Activated T-cell treated with anti-CD3 and anti-CD28 coated beads for 48 hours (primary cell): ENCODE data around the gene ASPRV1.

Experiments used
- DNase-seq: peaks from one replicate; pipeline ENCODE4 v3.0.0-alpha.2; 2020; ENCODE audit warnings: low read depth

ASPRV1 gene

DNA sequence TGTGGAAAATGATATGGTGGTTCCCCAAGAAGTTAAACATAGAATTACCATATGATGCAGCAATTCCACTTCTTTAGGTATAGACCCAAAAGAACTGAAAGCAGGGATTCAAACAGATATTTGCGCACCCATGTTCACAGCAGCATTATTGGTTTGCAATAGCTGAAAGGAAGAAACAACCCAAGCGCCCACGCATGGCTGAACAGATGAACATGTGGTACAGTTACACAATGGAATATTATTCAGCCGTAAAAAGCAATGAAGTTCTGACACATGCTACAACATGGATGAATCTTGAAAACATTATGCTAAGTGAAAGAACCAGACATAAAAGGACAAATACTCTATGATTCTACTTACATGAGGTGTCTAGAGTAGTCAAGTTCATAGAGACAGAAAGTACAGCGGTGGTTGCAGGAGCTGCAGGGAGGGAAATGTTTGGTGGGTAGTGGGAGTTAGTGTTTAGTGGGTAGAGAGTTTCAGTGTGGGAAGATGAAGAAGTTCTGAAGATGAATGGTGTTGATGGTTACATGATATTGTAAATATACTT is 26.7 kb upstream of the ASPRV1 start:
- no peak for DNase-seq

DNA sequence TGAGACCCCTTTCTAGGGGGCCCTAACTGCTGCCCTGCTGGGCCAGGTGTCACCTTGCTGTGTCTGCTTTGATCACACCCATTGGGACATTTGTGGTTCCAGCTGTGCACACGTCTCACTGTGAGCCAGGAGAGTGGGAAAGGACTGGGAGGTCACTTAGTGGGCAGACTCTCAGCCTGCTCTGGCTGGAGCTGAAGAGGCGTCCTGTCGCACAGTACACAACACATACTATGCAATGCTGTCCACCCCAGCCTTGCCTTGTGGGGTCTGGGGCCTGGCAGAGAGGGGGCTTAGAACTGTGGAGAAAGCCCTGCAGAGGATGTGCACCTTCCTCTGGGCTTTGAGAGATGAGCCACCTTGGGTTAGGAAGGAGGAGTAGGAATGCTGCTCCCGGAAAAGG is 25.3 kb upstream of the ASPRV1 start:
- DNase-seq, result no peak

DNA sequence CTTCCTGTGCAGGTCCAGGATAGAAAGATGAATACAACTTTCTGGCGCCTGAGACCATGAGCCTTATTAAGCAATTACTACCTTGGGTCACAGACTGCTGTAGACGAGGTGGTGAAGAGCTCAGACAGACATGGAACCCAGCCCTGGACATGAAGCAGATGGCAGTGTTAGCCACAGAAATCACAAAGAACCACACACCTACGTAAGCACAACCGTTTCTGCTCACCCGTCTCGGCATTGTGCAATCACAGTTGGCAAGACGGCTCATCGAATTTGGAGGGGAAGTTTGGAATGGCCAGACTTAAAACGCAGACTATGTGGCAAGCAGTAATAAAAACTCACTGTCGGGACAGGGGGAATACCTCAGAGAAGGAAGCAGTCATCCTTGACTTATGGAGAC is 24.3 kb upstream of the ASPRV1 start:
- DNase-seq, result no peak

DNA sequence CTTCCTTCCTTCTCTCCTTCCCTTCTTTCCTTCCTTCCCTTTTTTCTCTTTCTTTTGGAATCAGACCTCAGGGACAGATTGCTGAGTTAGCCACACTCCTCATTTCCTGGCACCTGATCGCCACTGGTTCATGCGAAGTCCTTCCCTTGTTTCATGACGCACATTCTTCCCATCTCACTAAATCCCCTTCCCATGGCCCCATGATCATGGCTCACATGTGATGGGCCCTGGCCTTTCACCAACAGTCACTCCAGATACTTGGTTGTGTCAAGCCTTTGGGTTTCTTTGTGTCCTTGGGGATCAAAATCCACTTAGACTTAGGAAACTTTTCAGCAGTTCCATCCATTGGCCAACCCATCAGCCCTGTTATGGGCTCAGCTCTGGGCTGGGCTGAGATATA is 23.8 kb upstream of the ASPRV1 start:
- no peak for DNase-seq

DNA sequence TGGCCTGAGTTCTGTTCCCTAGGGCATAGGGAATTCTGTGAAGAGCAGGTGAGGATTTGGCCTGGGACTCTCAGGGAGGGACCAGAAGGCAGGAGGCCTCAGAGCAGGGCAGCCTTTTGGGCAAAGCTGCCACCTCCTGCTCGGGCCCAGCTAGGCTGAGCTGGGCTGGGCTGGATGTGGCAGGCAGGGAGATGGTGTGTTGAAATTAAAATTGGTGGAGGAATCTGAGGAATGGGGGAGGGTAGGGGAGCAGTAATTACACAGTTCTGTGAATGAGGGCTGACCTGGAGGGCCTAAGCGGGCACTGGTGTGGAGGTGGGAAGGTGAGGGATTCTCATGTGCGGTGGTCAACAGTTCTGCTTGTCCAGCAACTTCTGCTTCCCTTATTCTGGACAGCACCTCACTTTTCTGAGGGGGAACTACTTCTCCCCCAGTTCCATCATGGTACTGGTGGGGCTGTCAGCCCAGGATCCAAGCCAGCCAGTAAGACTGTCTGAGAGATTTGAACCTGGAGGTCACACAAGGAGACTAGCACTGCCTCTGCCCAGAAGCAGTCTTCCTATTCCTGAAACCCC is 22.0 kb upstream of the ASPRV1 start:
- no peak for DNase-seq

DNA sequence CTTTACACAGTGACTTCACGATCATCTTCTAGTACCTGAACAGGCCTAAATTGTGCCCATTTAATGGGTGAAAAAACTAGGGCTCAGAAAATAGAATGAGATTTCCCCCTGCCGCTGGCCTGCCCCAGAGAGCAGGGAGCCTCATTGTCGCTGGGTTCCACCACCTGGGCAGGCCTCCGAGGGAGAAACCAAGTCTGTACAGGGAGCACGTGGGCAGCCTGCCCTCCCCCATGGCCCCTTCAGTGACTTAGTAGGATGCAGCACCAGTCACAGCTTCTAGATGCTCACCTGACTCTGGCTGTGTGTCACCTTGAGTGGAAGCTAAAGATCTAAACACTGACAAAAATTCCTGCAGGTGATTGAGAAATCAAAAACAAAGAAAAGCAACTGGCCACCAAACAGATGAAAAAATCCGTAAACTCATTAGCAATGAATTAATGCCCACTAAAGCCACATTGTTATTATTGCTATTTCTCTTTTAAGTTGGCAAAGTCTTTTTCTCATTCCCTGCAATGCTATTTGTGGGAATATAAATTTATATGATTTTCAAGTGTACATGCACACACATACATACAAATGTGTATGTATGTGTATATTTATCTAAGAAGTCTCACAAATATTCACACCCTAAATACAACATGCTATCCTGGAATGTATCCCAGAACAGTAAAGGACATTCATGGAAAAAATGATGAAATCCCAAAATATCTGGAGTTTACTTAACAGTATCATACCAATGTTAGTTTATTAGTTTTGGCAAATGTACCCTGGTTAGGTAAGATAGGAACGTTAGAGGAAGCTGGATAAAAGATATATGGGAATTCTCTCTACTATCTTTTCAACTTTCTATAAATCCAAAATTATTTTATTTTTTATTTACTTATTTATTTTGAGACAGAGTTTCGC is 18.7 kb upstream of the ASPRV1 start:
- DNase-seq, result no peak

DNA sequence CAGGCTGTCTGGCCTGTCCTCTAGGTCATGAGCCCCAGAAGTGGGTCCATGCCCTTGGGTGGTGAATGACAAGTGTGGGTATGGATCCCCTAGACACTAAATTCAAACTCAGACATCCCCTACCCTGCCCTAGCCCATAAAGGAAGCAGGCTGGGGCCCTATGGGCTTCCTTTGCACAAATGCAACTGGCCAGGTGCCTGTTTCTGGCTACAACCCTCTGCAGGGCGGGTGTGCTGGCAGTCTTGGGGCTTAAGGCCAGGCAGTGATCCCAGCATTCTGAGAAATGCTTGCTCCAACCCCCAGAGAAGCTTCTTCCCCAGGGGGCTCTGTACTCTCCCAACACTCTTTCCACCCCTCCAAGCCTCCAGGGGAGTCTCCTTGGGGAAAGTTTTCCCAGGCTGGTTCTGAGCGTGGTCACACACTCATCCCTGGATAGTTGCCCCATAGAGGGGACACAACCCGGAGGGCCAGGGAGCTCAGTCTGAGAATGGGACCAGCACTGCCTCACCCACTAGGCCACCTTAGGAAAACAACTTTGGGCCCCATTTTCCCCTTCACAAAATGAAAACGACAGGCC is 16.6 kb upstream of the ASPRV1 start:
- no peak for DNase-seq

DNA sequence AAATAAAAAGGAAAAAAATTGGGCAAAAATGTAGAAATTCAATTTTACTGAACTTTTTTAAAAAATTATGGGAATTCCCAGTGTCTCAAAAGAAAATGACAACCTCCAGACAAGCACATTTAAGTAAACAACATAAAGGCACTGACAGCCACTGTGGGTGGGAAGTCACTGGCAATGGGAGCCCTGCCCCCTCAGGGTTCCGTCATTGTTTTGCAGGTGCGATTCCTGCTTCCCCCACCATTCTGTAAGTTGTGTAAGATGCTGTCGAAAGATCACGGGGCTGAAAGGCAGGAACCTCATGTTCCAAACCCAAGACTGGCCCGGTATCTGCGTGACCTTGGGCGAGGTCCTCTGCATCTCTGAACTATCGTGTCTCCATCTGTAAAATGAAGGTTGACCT is 15.8 kb upstream of the ASPRV1 start:
- no peak for DNase-seq

DNA sequence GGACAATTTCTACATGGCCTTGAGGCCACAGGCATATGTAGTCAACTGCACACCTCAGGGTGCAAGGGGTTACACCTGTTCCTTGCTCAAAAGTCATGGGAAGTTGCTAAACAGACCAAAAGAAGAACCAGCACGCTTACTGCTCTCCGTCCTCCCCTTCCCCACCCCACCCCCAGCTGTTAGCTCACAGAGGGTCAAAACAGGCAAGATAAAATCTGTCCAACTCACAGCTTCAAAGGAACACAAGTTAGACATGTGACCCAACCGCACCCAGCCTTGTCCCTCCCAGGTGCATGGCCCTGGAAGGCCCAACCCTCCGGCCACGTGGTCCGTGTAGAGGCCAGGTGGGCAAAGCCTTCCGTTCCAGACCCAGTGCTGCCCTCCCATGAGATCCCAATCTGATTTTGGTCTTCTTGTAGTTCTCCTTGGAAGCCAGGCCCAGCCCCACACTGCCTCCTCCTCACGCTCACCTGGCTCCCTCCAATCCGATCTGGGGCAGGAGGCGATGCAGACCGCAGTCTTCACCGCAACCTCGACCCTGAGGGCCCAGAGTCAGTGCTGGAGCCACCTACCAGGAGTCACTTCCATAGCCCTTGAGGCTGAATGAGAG is 14.5 kb upstream of the ASPRV1 start:
- no peak for DNase-seq

DNA sequence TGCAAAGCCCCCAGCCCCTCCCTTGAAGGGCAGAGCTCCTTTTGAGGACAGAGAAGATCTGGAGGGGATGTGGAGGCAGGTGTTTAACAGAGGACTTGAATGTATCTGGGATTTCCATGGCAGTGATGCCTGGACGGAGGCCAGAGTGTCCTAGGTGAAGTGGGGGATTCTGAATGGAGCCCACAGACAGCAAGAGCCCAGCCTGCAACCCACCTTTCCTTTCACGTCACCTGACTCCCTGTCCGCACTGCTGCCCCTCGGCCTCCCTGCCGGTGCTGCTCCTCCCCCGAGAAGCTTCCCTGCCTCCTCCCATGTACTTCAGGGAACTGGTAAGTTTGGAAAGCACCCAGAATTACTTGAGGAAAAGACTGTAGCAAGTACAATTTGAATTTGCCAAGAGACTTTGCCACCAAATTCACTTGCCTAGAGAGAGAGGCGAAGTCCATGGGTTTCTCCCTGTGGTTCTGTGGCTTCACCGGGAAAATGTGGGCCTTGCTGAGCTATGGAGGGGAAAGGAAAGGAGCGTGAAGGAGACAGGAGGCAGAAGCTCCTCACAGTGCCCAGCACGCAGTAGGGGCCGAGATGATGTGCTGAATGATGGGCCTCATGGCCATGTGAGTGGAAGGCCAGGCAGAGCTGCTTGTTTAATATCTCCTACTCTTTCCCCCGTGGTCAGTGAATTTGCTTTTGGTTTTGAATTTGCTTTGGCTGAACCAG is 13.9 kb upstream of the ASPRV1 start:
- no peak for DNase-seq

DNA sequence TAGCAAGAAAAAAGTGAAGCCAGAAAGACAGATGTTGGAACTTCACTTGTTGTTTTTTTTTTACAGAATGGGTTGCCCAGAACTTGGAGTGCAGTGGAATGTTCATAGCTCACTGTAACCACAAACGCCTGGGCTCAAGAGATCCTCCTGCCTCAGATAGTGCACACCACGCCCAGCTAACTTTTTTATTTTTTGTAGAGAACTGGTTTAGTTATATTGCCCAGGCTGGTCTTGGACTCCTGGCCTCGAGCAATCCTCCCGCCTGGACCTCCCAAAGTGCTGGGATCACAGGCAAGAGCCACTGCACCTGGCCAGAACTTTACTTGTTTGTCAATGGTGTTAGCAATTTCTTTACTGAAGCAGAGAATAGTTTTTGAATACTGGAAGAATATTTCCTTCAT is 11.9 kb upstream of the ASPRV1 start:
- DNase-seq, result no peak

DNA sequence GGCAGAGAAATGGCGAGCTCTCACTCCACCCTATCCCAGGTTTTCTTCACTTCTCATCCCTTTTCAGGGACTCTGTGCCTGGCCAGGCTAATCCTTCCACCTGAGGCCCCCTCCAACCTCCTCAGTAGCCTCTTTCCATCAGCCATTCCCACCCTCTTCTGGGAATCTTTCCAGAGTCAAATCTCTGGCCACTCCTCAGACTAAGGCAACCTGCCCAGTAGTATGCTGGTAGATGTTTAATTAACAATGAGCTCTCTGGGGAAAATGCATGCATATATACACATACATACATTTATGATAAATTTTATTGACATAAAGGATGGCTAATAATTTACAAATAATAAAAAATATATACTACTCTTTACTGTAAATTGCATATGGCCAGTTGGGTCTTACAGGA is 11.4 kb upstream of the ASPRV1 start:
- no peak for DNase-seq

DNA sequence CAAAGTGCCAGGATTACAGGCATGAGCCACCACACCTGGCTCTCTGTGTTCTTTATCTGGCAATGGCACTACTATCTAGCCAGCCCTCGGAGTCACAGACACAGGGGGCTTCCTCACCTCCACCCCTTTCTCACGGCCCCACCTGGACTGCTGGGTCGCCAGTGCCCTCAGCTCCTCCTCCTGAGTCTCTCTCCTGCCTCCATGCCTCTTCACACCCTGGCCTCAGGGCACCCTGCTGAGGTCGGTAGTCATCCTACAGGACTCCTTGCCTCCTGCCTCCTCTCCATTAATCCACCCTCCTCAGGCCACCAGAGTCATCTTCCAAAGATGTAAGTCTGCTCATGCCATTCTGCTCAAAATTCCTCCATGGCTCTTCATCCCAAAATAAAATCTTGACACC is 8.6 kb upstream of the ASPRV1 start:
- no peak for DNase-seq

DNA sequence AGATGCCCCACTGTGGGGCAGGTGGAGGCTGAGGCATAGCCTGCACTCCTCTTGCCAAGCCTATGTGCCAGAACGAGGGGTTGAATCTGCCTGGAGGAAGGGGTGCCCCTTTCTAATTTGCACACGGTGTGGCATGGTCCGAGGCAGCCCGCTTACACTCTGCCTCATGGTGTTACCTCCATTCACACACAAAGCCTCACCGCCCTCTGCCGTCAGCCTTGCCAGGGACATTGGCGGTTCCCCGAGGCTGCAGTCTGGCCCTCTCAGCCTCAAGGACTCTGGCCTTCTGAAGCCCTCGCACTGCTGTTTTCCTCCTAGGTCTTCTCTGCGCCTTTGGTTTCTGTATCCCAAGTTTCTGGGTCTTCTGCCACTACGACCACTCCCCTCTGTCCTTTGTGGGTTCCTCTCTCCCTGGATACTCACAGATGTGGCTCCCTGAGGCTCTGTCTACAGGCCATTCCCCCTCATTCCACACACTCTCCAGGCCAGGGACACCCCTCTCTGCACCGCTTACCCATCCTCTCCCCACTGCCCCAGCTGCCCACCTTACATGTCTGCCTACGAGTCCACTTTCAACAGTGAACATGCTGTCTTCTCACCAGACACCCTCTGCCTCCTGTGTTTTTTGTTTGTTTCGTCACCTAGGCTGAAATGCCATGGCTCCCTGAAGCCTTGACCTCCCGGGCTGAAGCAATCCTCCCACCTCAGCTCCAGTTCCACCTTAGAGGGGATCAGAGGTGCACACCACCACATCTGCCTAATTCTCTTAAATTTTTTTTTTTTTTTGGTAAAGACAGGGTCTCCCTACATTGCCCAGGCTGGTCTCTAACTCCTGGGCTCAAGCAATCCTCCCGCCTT is 7.9 kb upstream of the ASPRV1 start:
- DNase-seq, result no peak

DNA sequence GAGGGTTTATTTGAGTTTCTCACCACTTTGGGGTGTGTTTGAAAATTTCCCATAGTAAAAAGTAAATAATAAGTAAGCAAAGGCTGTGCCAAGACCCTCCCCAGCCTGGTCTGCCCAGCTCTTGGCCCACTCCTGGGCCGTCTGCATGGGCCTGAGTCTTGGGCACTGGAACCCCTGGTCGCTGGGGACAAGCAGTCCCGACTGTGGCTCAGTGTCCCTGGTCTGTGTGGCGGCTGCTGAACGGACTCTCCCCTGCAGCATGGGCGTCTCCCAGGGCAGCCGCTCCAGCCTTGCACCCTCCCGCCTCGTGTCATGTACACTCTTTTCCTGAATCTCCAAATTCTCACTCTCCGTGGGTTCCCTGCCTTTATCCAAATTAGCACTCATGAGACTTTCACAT is 7.2 kb upstream of the ASPRV1 start:
- no peak for DNase-seq

DNA sequence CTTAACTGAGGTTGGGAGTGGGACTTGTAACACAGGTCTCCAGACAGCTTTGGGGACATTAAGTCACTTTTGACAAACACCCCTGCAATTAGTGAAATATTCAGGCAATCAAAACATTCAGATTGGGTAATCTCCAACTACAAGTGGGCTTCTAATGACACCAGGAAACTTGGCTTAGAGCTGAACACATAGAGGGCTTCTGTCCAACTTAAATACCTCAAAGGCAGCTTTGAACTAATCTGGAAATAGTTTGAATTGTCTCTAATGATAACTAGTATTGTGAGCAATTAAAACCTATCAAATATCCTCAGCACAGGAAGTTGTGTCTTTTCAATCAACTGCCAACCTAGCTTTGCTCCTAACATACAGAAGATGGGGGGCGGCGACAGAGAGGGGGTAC is 5.1 kb upstream of the ASPRV1 start:
- DNase-seq, result no peak

DNA sequence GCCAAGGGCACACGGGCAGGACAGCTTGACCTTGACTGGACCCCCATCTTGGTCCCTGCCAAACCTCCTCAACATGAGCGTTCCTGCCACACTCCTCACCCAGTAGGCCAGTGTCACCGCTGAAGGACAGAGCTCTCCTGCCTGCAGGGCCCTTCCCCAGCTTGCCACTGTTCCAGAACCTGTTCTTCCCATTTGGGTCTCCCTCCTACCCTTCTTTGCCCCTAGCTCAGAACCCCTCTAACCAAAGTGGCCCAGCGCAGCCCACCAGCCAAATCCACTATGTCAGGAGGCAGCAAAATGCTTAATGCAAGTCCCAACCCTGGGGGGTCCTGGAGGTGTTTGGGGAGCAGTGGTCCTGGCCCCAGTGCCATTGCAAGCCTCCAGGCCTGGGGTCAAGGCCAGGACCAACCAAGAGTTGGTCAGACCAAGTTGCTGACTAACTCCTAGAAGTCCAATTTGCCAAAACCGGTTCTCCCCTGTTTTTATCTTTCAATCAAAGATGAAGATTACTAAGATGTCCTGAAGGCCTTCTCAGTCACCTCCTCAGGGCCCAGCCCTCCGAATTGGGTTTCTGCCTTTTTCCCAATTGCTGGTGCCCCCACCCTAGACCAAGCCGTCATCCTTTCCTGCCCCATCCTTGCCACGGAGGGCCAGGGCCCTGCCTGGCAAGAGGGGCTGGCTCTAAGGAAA is 4.5 kb upstream of the ASPRV1 start:
- no peak for DNase-seq

DNA sequence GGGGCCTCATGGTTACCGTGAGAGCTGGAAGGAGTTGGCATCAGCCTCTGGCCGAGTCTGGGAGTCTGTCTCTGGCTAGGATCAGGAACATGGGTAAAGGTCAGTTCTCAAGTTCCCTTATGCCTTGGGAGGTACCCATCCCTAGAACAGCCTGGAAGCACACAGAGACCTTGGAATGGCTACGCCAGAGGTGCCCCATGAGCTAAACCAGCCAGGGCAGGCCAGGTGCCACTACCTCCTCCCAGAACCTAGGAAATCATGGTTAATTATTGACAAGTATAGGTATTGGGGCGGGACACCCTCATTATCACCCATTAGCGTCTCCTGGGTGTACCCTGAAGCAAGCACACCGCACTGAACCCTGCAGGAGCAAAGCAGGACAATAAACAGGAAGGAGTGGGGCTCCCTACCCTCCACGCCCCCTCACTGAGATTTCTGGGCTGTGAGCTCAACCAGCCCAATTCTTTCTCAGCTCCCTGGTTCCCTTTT is 3.0 kb upstream of the ASPRV1 start:
- no peak for DNase-seq

DNA sequence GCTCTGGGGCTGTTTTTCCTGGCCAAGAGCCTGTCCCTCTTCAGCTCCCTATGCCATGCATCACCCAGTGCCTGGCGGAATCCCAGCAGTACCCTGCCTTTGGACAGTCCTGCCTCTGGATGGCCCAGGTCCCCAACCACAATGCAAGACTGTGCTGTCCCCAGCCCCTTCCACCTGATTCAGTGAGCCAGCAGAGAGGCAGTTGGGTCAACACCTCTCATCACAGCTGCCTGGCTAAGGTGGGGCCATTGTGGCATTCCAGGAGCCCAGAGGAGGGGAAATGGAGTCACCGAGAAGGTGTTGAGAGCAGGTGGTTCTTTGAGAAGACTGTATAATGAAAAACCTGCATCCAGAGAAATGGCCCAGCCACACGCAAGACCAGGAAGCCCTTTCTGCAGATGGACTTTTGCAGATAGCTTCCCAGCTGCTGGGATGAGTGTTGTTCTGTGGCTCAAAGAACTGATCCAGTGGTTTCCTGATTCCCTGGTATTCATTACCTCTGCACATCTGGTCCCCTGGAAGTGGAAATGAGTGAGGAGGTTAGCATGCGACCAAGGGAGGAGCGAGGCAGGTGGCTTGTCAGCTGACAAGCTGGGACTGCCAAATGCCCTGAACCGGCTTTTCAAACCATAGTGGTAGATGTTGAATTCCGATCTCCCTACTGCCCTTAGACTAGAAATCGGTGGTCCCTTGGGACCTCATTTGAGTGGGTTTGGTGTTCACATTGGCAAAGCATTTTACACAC is 1.7 kb upstream of the ASPRV1 start:
- DNase-seq, result no peak

DNA sequence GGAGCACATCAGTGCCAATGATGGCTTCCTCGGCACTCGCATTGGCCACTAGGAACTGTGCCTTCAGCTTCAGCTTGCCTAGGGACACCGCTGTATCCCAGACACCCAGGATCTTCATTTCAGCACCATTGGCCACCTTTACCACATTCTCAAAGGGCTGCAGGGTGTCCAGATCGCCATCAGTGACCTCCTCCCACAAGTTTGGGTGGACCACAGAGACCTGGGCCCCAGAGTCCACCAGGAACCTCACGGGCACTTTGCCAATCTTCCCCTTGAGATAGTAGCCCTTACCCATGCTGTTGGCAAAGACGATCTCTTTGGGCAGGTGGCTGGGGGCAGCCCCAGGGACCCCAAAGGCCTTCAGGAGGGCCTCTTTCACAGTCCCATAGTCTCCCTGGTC is 610 bp downstream of the ASPRV1 start:
- no peak for DNase-seq
